Nucleus accumbens (tissue), 56 donors: ENCODE results near the gene EPB41.
"Not testable (repeated sequence)": the region's sequence is repeated elsewhere in the genome, so short reads cannot be mapped to it uniquely, and the experiment has no call there.

Experiments
- DNase-seq, 56 donors: peaks; one replicate each; lab custom pipeline; 2025; lab: John Stamatoyannopoulos, UW

Gene EPB41

DNA sequence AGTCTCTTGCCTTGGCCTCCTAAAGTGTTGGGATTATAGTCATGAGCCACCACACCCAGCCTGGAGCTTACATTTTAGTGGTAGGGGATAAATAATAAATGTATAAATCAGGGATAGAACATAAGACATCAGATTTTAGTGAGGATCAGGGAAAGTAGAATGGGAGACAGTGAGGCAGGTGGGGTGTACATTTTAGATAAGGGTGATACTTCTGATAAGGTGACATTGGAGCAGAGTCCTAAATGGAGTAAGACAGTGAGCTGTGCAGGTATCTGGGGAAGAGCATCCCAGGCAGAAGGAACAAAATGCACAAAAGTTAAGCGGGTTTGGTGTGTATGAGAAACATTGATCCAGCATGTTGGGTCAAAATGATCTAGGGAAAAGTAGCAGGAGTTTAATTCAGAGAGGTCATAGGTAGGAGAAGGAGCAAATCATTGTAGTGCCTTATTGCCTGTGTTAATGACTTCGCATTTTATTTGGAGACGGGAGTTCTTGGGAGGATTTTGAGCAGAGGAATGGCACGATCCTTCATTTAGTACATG lies 11.1 kb downstream of the EPB41 start:
- no peak for DNase-seq

DNA sequence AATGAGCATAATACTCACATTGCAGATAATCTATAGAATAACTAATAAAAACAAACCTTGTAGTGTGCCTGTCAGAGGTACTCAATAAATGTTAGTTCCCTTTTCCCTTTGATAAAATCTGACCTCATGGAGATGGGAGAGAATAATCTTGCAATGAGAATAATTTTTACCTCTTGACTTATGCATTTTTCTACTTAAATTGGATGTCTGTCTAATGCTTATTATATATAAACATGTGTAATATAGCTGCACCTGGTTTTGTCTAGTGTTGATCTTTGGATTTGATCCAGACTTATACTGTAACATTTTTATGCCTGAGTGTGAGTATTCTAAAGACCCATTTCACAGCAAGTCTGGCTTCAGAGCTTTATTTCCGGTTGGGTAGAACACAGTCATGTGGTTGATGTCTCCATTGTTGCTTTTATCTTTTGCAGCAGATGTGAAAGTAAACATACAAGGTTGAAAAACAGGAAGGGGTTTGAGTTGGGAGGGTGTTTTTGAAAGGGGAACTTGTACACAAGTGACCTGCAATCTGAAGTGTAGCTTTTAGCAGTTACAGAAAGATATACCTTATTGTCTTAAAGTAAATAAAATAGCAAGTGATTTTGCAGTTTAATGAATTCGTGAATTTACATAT lies 12.4 kb downstream of the EPB41 start:
- no peak for DNase-seq

DNA sequence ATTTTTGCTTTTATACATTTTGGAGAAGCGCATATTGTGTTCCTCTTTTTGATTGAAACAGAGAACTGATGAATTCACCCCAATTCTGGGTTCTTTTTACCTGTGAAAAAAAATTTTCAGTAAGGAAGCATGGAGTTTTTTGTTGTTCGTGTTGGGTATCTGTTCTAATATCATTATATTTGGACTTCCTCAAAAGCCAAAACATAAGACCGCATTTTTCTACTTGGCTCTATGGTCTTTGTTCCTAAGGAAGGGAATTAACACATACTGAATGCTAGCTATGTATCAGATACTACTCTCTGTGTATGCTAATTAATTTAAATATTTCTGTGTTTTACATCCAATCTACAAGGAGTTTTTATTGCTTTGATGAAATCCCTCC lies 12.9 kb downstream of the EPB41 start:
- DNase-seq, result no peak

DNA sequence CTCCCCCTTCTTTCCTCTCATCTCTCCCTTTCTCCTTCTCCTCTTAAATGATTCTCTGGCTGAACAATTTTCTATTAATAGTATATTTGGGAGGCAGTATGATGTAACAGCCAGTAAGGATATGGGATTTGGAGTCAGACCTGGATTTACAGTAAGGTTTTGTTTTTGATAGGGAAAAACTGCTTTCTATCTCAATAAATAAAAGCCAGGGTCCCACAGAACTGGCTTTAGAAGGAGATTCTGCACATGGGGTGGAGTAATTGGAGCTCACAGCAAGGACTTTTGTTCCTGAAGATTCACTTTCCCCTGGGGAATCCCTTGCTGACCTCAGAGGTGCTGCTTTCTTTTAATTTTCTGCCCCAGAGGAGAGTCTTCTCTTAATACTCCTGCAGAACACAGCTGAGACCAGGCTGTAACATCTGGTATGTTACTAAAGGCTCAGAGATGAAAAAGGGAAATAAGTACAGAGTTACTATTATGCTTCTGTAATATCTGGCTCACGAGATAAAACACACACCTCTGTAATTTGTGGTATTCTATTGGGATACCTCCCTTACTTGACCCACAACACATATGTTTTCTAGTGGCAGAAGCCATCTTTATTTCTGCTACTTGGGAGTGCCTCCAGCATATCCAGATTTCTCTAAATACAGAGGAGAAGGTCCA lies 13.4 kb downstream of the EPB41 start:
- DNase-seq, result no peak

DNA sequence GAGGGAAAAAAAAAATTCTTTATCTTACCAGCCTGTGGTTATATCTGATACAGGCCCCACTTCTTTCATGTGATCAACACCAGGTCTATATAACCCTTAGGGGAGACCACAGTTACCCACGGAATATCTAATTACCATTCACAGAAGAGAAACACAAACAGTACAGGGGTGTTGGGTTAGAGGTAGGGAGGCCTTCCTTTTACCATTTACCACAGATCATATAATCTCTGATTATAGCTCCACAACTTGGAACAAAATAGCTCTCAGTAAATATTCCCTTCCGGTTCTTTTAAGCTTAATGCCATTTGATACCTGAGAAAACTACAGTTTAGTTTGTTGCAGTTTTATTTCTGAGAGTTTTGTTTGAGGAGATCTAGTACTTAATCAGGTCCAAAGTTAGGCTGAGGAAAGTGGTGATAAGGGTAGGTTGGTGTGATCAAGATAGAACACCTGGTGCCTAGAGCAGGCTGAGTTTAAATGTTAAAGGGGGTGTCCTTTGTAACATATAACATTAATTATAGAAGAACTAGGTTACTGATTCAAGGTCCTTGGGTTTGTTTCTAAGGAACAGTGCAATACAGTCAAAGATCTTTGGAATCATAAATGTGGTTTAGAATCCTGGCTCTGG lies 14.1 kb downstream of the EPB41 start:
- DNase-seq, result no peak

DNA sequence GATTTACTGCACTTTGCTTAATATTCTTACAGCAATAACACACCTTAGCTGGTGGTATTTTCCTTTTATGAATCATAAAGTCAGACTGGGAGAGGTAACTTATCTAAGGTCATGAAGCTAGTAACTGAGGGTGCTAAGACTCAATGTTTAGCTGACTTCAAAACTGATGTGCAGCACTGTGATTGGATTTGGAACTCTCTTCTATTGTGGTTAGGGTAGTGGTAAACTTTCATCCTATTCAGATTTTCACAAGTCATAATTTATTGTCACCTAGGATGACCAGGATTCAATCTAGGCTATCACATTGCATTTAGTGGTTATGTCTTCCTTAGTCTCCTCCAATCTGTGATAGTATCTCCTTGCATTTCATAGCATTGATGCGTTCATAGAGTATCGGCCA lies 18.9 kb downstream of the EPB41 start:
- no peak for DNase-seq

DNA sequence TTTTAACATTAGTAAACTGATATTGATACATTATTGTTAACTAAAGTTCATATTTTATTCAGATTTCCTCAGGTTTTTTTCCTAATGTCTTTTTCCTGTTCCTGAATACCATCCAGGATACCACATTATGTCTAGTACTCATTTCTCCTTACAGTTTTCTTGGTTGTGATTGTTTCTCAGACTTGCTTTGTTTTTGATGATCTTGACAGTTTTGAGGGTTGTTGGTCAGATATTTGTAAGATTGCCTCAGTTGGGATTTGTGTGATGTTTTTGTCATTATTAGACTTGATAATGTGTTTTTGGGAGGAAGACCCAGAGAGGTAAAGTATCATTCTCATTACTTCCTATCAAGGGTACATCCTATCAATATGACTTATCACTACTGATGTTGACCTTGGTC lies 19.5 kb downstream of the EPB41 start:
- DNase-seq, result no peak

DNA sequence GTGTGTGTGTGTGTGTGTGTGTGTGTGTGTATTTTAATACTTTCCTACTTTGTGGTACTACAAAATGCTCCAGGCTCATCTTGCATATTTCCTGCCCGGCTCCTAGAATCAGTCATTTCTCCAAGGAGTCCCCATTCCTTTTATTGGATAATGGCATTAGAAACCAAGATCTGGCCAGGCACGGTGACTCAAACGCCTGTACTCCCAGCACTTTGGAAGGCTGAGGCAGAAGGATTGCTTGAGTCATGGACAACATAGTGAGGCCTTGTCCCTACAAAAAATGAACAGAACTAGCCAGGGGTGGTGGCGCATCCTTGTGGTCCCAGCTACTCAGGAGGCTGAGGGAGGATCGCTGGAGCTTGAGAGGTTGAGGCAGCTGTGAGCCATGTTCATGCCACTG lies 20.3 kb downstream of the EPB41 start:
- no peak for DNase-seq

DNA sequence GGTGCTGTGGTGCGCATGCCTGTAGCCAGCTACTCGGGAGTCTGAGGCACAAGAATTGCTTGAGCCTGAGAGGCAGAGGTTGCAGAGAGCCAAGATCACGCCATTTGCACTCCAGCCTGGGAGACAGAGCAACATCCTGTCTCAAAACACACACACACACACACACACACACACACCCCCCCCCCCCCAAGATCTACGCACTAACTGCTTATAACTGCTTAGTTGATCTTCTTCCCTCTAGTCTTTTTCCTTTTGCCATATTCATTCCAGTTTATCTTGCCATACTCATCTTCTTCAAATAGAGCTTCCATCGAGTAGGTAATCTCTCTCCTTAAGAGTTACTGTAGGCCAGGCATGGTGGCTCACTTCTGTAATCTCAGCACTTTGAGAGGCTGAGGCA lies 20.9 kb downstream of the EPB41 start:
- no peak for DNase-seq

DNA sequence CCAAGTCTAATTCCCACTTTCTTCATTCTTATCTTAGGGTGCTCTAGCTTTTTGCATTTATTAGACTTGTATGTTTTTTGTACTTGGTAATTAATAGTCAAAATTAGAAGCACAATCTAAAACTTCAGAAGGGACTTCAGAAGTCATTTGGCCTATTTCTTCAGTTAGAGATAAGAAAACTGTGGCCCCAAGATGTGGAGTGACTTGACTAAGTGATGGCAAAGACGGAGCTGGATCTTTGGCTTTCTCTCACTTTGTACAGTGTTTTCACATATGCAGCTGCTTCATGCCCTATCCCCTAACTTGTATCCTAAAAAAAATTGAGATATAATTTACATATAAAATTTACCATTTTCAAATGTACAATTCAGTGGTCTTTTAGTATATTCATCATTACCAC lies 21.7 kb downstream of the EPB41 start:
- DNase-seq, result no peak

DNA sequence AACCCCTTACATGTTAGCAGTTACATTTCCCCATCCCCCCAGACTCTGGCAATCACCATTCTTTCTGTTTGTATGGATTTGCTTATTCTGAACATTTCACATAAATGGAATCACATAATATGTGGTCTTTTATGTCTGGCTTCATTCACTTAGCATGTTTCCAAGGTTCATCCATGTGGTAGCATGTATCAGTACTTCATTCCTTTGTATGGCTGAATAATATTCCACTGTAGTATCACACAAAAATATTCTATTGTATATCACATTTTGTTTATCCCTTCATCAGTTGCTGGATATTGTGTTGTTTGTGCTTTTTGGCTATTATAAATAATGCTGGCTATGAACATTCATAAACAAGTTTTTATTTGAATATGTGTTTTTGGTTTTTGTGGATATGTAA lies 22.2 kb downstream of the EPB41 start:
- no peak for DNase-seq

DNA sequence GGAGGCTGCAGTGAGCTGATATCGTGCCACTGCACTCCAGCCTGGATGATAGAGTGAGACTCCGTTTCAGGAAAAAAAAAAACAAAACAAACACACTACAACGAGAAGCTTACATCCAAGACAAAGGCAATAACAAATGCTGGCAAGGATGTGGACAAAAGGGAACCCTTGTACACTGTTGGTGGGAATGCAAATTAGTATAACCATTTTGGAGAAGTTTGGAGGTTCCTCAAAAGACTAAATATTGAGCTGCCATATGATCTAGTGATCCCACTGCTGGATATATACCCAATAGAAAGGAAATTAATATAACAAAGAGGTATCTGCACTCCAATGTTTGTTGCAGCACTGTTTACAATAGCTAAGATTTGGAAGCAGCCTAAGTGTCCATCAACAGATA lies 29.2 kb downstream of the EPB41 start:
- DNase-seq, result not testable (repeated sequence)

DNA sequence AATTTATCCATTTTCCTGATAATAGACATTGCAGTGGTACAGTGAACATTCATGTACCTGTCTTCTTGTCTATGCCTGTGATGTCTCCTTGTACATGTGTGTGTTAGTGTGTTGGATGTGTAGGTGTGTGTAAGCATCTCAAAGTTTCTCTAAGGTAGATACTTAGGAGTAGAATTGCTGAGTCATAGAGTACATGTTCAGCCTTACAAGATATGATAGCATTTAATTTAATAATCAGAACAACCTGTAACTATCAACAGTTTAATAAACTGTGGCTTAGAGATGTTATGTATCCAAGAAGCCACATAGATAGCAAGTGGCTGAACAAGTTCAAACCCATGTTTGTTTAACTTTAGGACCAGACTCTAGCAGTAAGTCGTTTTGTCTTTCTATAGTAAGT lies 35.6 kb downstream of the EPB41 start:
- DNase-seq, result no peak

DNA sequence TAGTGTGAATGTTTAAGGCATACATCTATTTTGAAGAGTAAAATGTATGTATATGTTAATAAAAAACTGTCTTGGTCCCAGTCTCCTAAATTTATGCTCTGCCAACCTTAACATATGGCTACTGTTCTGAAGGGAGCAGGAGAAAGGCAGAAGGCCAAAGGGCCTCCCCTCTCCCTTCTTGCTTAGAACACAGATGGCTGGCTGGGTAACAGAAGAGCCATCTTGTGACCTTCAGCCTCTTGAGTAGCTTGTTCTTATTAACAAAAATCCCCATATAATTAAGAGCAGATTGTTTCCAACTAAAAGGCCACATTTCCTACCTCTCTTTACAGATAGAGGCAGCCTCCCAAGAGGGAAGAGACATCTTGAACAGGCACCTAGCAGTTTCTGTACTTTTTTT lies 36.1 kb downstream of the EPB41 start:
- DNase-seq, result no peak

DNA sequence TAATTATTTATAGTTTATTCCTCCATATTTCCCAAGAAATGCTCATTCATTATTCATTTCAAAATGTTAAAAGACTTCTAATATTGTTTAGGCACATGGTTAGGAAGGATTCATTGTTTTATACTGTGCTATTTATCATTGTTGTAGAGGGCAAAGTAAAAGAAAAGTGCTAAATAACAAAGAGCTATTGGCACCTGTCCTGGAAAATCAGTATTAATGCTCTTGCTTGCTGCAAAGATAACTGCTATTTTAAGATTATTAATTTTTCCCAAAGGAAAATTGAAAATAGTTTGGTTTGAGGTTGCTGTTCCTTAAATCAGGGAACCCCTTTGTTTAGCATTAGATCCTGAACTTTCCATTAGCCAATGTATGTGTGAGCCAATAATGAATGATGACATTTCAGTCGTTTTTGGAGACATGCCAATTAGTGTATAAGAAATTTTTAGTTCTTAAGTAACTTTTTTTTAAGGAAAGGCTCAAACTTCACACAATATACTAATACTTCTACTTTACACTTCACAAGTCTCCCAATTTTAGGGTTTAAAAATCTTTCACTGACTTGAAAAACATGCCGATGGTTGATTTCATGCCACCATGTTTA lies 39.9 kb downstream of the EPB41 start:
- no peak for DNase-seq

DNA sequence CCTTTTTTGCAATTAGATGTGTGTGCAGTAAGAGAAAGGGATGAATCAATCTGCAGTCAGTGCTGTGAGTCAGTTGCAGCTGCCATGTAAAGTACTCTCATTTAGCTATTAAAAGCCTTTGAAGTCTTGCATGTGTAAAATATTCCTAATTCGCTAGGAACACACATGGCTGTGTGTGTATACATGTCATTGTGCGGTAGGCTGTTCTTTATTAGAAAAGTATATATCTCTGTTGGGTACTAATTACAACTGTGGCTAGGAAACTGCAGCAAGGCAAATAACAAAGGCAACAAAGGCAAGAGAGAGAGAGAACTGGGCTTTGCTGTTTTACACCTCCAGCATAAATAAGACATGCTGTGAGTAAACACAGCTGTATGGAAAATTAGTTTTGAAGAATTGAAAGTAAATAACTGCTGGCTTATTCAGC lies 41.7 kb downstream of the EPB41 start:
- peak in 1 of 56 donors; percentile 0 for DNase-seq

DNA sequence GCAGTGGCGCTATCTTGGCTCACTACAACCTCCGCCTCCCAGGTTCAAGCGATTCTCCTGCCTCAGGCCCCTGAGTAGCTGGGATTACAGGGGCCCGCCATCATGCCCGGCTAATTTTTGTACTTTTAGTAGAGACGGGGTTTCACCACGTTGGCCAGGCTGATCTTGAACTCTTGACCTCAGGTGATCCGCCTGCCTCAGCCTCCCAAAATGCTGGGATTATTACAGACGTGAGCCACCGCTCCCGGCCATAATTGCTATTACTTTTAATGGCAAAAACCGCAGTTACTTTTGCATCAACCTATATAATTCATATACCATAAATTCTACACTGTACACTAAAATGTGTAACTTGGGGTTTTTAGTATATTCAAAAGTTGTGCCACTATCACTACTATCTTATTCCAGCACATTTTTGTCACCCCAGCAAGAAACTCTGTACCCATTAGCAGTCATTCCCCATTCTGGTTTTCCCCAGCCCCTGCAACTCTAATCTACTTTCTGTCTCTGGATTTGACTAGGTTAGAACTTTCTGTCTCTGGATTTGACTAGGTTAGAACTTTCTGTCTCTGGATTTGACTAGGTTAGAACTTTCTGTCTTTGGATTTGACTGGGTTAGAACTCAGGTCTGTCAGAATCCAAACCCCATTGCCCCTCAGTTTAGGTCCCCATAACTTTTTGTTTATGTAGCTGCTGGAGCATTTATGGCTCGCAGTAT lies 47.9 kb downstream of the EPB41 start:
- not testable (repeated sequence) for DNase-seq

DNA sequence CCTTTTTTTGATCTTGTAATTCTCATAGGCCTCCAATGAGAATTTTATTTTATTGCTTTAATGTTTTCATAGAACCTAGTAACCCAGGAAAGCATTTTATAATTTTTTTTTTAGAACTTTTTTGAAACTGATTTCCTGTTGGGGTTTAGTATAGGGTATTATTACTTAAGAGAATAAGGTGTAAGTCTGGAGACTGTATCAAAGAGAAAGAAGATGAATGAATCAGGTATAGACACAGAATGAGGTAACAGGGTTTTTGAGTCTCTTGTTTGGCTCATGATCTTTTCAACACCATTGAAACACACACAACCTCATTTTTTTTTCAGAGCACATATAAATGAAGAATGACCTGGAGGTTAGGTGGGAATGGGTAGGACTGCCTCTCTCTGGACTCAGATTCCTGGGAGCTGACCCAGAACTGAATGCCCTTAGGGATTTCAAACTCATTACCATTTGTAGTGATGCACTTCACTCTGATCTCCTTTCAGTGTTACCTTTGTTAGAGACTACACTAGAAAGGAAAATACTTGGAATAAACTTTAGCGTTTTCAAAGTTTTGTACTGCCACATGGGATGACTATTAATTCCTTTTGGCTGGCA lies 51.0 kb downstream of the EPB41 start:
- no peak for DNase-seq

DNA sequence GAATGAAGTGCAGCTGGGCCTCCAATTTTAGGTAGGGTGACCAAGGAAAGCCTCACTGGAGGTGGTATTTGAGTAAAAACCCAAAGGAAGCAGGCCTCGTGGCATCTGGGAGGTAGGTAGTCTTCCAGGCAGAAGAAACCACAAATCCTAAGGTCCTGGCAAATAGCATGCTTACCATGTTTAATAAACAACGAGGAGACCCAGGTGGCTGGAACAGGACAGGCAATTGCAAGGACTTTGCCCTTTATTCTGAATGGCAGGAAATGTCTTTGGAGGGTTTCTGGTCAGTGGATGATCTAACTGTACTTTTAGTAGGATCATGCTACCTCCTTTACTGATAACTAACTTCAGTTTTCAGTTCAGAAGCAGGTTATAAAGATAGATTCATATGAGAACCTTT lies 52.2 kb downstream of the EPB41 start:
- no peak for DNase-seq

DNA sequence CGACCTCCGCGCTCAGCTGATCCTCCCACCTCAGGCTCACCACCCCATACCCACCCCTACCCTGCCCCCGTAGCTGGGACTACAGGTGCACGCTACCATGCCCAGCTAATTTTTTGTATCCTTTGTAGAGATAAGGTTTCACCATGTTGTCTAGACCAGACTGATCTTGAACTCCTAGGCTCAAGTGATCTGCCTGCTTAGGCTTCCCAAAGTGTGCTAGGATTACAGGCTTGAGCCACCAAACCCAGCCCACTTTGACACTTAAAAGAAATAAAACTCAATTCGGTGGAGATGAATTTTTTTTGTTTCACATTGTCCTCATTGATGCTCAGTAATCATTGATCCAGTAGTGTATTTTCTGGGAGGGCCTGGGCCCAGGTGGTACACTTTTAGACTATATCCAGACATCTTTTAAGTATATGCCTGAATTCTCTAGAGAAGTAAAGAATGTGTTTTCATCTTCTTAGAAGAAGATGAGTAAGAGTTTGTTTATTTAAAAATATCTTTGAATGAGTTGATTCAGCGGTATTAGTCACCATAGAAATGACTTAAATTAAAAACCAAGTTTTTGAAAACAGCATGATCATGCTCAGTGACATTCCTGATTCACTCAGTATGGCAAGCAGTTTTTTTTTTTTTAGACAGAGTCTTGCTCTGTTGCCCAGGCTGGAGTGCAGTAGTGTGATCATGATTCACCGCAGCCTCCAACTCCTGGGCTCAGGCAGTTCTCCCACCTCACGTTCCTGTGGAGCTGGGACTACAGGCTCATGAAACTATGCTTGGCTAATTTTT lies 57.8 kb downstream of the EPB41 start:
- peak in 6 of 56 donors; percentile 3 to 25 (median 14) for DNase-seq
